AG10803 (cell line): ENCODE measurements around the gene PLCB1.

Experiments used
- DNase-seq: peaks from one replicate; pipeline ENCODE4 v3.0.0; 2010; ENCODE audit warnings: low read depth
- H3K4me3 ChIP-seq: 2 replicates; pipeline ENCODE4 v1.5.1; 2011; ENCODE audit warnings: mild to moderate bottlenecking, low read length, control low read depth
- TF ChIP-seq, protein P1 (sequence below): conservative IDR thresholded peaks from 2 replicates; pipeline ENCODE4 v1.5.1; 2011; ENCODE audit warnings: mild to moderate bottlenecking, low read length, control low read depth, inconsistent platforms

Gene PLCB1

DNA sequence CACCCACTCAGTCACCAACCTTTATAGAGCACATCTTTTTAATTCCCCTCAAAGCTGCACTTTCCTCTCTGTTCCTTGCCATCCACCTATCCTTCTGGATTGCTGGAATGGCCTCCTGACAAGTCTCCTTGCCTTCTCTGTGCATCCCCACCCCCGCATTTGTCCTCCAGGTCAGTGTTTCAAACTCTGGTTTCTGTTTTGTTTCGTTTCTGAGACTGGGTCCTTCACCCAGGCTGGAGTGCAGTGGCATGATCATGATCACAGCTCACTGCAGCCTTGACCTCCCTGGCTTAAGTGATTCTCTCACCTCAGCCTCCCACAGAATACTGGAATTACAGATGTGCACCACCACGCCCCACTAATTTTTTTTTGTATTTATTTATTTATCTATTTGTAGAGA, 96.2 kb downstream of the PLCB1 start:
- TF ChIP-seq, protein P1, sequence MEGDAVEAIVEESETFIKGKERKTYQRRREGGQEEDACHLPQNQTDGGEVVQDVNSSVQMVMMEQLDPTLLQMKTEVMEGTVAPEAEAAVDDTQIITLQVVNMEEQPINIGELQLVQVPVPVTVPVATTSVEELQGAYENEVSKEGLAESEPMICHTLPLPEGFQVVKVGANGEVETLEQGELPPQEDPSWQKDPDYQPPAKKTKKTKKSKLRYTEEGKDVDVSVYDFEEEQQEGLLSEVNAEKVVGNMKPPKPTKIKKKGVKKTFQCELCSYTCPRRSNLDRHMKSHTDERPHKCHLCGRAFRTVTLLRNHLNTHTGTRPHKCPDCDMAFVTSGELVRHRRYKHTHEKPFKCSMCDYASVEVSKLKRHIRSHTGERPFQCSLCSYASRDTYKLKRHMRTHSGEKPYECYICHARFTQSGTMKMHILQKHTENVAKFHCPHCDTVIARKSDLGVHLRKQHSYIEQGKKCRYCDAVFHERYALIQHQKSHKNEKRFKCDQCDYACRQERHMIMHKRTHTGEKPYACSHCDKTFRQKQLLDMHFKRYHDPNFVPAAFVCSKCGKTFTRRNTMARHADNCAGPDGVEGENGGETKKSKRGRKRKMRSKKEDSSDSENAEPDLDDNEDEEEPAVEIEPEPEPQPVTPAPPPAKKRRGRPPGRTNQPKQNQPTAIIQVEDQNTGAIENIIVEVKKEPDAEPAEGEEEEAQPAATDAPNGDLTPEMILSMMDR: no peak
- no peak overlapping the region for H3K4me3 ChIP-seq
- no peak for DNase-seq

DNA sequence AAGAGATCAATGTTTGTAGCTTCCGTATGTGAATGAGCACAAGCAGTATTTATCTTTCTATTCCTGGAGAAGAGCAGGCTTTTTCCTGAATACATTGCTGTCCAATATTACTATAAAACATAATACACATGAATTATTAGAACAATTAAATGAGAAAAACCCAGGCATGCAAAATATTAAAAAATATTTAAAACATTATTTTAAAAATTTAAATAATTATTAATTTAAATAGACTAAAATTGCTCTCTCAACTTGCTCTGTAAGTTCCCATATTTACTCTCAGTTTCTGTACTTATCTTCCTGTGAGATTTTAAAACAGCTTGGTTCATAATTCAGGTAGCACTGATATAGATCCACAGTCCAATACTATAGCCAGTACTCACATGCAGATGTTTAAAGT, 97.0 kb downstream of the PLCB1 start:
- TF ChIP-seq, protein P1: no peak
- DNase-seq: no peak
- H3K4me3 ChIP-seq: no peak overlapping the region

DNA sequence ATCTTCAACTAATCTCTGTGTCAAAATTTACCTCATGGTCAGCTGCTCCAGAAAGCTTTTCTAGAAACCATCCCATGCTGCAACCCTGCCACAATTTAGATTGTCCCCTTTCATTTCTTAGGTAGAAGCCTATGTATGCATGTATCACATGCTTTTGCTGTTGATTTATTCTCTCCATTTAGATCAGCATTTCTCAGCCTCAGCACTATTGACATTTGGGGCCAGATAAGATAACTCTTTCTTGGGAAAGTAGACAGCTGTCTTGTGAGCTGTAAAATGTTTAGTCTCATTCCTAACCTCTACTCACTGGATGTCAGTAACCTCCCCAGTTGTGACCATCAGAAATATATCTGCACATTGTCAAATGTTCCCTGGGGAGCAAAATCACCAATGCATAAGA, 99.0 kb downstream of the PLCB1 start:
- DNase-seq: no peak
- TF ChIP-seq, protein P1: no peak
- H3K4me3 ChIP-seq: no peak overlapping the region

DNA sequence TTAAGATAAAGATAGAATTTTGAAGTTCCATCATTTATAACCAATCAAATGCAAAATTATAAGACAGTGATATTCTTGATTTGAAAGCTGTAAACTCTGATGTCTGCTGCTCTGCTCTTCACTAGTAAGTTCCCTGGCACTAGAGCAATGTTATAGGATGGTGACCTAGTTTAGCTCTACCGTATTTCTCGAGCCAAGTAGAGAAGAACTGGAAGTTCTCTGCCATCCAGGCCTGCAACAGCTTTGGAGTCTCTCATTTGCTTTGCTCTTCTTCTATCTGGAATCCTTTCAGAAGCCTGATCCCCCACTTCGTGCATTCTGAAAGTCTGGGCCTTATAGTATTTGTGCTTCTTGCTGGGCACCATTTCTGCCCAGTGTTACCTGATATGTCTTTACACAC, 100.3 kb downstream of the PLCB1 start:
- TF ChIP-seq, protein P1: no peak
- H3K4me3 ChIP-seq: no peak overlapping the region
- no peak for DNase-seq

DNA sequence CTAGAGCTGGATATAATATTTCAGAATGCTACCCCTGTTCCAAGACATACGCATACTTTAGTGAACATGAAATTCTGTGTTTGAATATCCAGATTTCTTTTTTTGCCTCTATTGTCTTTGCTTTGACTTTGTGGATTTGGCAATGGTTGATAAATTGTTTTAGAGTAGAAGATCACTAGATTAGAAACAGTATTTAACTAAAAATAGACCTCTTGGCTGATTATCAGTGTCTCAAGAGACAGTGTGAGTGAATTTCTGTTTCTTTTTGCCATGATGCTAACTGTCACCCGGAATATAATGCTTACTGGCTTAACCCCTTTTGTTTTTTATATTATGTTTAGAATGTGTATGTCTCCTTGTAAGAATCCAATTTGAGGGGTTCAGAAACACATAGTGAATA, 102.5 kb downstream of the PLCB1 start:
- no peak overlapping the region for H3K4me3 ChIP-seq
- no peak for DNase-seq
- TF ChIP-seq, protein P1: no peak

DNA sequence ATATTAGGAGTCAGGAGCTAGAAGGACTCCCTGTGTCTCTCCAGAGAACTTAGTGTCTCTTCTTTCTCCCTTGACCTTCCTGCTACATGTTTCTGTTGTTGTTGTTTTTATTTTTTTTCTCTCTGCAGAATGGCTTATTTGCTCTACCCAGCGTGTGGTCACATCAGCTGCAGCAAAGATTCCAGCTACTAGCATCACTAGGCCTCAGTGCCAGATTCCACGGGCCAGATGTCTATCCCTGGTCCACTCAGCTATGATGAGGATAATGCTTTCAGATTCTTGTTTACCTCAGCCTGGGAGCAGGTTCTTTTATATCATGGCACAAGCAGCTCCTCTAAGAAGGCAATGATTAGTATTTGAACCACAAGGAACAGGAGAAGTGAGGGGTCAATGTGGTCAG, 110.0 kb downstream of the PLCB1 start:
- TF ChIP-seq, protein P1: no peak
- DNase-seq: peak; percentile 57

DNA sequence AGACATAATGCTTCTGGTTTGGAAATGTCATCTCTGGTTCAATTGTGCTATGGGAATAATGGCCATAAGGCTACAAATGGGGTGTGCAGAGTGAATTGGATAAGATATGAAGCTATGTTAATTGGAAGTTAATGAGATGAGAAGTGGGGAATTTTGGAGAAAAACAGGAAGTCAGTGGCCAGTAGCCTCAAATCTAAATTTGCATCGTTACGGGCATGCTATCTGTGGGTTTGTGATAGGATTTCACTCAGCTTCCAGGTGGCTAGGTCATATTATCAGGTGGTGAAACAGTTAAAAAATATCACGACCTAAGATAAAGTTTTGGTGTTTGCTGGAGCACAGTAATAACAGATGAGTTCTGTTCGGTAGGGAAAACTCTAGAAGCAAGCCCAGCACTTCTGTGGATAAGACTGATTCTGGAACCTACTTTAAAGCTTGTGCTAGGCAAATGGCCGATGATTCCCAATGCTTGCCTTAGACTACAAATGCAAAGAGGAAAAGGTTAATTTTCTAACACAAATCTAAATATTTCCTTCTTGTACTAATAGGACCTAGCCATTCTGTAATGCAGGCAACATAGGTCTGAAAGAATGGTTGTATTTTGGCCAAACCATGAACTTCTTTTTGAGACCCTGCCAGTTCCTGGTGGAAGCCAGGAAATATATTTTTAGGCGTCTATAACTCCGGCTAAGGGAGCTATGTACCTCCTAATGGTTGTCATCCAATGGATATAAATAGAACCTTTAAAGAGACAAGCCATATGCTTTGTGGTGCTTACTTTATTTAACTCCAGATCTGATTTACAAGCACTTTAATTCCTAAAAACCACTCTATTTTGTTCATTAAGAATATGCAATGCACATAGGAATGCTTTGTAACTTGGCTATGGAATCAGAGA, 111.0 kb downstream of the PLCB1 start:
- H3K4me3 ChIP-seq: no peak overlapping the region
- TF ChIP-seq, protein P1: no peak
- DNase-seq: peak; percentile 67

More for the DNA sequence above, 110.0 kb downstream of the PLCB1 start:
- no peak overlapping the region for H3K4me3 ChIP-seq
